DND-41 (cell line): ENCODE measurements around the gene PTGES2.

Experiments used
- EZH2 ChIP-seq: IDR thresholded peaks from 3 replicates; pipeline ENCODE4 v1.6.1; 2012; ENCODE audit warnings: borderline replicate concordance, low read depth, mild to moderate bottlenecking, moderate library complexity, low read length, inconsistent platforms; ENCODE audit not compliant: severe bottlenecking
- TF ChIP-seq, protein P1 (sequence below): IDR thresholded peaks from 2 replicates; pipeline ENCODE4 v1.5.1; 2012; ENCODE audit warnings: borderline replicate concordance, low read length, moderate library complexity, mild to moderate bottlenecking; ENCODE audit not compliant: poor library complexity, severe bottlenecking; ENCODE audit errors: extremely low read depth

DNA sequence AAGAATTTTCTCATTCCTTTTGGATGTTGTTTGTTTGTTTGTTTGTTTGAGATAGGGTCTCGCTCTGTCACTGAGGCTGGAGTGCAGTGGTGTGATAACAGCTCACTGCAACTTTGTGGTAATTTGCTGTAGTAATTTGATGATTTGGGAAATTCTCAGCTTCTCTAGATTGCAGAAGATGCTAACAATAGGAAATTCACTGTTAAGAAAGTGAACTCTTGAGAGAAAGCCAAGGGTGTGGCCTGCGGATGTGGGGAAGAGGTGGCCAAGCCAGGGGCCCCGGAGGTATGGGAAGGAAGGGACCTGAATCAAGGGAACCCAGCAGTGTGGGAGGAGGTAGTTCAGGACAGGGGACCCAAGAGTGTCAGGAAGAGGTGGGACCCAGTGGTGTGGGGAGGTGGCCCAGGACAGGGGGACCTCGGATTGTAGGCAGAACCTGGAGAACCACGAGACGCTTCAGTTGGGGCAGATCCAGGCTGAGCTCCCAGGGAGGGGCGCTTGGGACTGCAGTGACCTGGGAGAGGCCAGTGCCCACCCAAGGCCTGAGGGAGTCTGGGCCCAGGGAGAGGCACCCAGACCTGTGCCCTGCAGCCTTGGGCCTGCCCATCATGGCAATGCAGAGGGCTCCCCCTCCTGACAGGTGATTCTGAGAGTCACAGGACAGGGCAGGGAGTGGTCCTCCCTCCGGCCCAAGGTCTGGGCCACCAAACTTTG is 16.2 kb upstream of the PTGES2 start:
- TF ChIP-seq, protein P1, sequence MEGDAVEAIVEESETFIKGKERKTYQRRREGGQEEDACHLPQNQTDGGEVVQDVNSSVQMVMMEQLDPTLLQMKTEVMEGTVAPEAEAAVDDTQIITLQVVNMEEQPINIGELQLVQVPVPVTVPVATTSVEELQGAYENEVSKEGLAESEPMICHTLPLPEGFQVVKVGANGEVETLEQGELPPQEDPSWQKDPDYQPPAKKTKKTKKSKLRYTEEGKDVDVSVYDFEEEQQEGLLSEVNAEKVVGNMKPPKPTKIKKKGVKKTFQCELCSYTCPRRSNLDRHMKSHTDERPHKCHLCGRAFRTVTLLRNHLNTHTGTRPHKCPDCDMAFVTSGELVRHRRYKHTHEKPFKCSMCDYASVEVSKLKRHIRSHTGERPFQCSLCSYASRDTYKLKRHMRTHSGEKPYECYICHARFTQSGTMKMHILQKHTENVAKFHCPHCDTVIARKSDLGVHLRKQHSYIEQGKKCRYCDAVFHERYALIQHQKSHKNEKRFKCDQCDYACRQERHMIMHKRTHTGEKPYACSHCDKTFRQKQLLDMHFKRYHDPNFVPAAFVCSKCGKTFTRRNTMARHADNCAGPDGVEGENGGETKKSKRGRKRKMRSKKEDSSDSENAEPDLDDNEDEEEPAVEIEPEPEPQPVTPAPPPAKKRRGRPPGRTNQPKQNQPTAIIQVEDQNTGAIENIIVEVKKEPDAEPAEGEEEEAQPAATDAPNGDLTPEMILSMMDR, result no peak
- no peak for TF ChIP-seq EZH2
